Neural cell (in vitro differentiated cells): ENCODE data around the gene MPHOSPH9. TPM values are rescaled to one million over a fixed set of nuclear protein-coding genes. Genes with fewer than 3 reads are reported as not detected.

Experiments
- H2AFZ ChIP-seq: fragments of 200-600, 300-800 bp; sonication (generic), shearing (Covaris generic); 2 replicates; pipeline ENCODE4 v1.6.0; 2014; ENCODE audit warnings: low read depth, mild to moderate bottlenecking, antibody characterized with exemption, low read length, moderate library complexity
- H3F3A ChIP-seq: fragments of 200-600 bp; shearing (Covaris generic); 2 replicates; pipeline ENCODE4 v1.6.1; 2016; ENCODE audit warnings: mild to moderate bottlenecking, moderate library complexity, mixed read lengths, antibody characterized with exemption, low read length; ENCODE audit not compliant: insufficient read depth, poor library complexity, severe bottlenecking
- H3K27ac ChIP-seq: fragments of 200-600, 300-800 bp; sonication (generic), shearing (Covaris generic); 2 replicates; pipeline ENCODE4 v1.5.1; 2014; ENCODE audit warnings: mild to moderate bottlenecking, low read length, moderate library complexity
- H3K27me3 ChIP-seq: fragments of 300-800, 200-600 bp; sonication (generic), shearing (Covaris generic); 2 replicates; pipeline ENCODE4 v1.6.0; 2014; ENCODE audit warnings: mild to moderate bottlenecking, low read depth, low read length, moderate library complexity; ENCODE audit not compliant: insufficient read depth
- H3K36me3 ChIP-seq: fragments of 300-800, 200-600 bp; sonication (generic), shearing (Covaris generic); 2 replicates; pipeline ENCODE4 v1.5.1; 2014; ENCODE audit warnings: mild to moderate bottlenecking, antibody characterized with exemption, low read length, moderate library complexity; ENCODE audit not compliant: insufficient read depth
- H3K4me2 ChIP-seq: fragments of 300-800, 200-600 bp; sonication (generic), shearing (Covaris generic); 2 replicates; pipeline ENCODE4 v1.6.0; 2014; ENCODE audit warnings: mild to moderate bottlenecking, low read length
- H3K4me3 ChIP-seq: fragments of 300-800, 200-600 bp; sonication (generic), shearing (Covaris generic); 2 replicates; pipeline ENCODE4 v1.5.1; 2014; ENCODE audit warnings: mild to moderate bottlenecking, low read length, moderate library complexity
- H3K79me2 ChIP-seq: fragments of 200-600 bp; shearing (Covaris generic); replicated peaks from 2 replicates; pipeline ENCODE4 v1.6.0; 2014; ENCODE audit warnings: mild to moderate bottlenecking, low read length, moderate library complexity; ENCODE audit not compliant: insufficient read depth
- H3K9ac ChIP-seq: fragments of 300-800, 200-600 bp; sonication (generic), shearing (Covaris generic); 2 replicates; pipeline ENCODE4 v1.6.1; 2016; ENCODE audit warnings: mild to moderate bottlenecking, low read length, mixed read lengths
- H3K9me2 ChIP-seq: fragments of 200-600 bp; shearing (Covaris generic); 2 replicates; pipeline ENCODE4 v1.6.1; 2016; ENCODE audit warnings: mild to moderate bottlenecking, low read length, mixed read lengths; ENCODE audit not compliant: insufficient read depth
- H3K9me3 ChIP-seq: fragments of 200-600, 300-800 bp; sonication (generic), shearing (Covaris generic); 2 replicates; pipeline ENCODE4 v1.6.1; 2016; ENCODE audit warnings: mild to moderate bottlenecking, mixed run types, low read length, moderate library complexity, mixed read lengths
- H4K20me1 ChIP-seq: fragments of 200-600 bp; shearing (Covaris generic); 2 replicates; pipeline ENCODE4 v1.6.1; 2016; ENCODE audit warnings: mild to moderate bottlenecking, mixed run types; ENCODE audit not compliant: insufficient read depth
- EP300 ChIP-seq: fragments of 450-650 bp; conservative IDR thresholded peaks from 2 replicates; pipeline ENCODE4 v1.6.1; 2014; ENCODE audit warnings: antibody characterized with exemption, mild to moderate bottlenecking, moderate library complexity; ENCODE audit not compliant: poor library complexity, severe bottlenecking
- EZH2 ChIP-seq: fragments of 200-600, 300-800 bp; shearing (Covaris generic), sonication (generic); IDR thresholded peaks from 2 replicates; pipeline ENCODE4 v1.6.1; 2014; ENCODE audit warnings: antibody characterized with exemption, low read length, borderline replicate concordance, mild to moderate bottlenecking; ENCODE audit not compliant: insufficient read depth, poor library complexity, severe bottlenecking
- MXI1 ChIP-seq: fragments of 450-650 bp; conservative IDR thresholded peaks from 2 replicates; pipeline ENCODE4 v1.6.1; 2014; ENCODE audit warnings: antibody characterized with exemption, mild to moderate bottlenecking; ENCODE audit not compliant: poor library complexity, severe bottlenecking
- POLR2AphosphoS5 ChIP-seq: IDR thresholded peaks from 2 replicates; pipeline ENCODE4 v1.6.1; 2012
- RAD21 ChIP-seq: fragments of 450-650 bp; conservative IDR thresholded peaks from 2 replicates; pipeline ENCODE4 v1.6.1; 2014; ENCODE audit warnings: antibody characterized with exemption, mild to moderate bottlenecking, moderate library complexity
- SMC3 ChIP-seq: fragments of 450-650 bp; conservative IDR thresholded peaks from 2 replicates; pipeline ENCODE4 v1.6.1; 2014; ENCODE audit warnings: antibody characterized with exemption, mild to moderate bottlenecking, moderate library complexity; ENCODE audit not compliant: poor library complexity
- TAF1 ChIP-seq: IDR thresholded peaks from 2 replicates; pipeline ENCODE4 v1.6.1; 2012; ENCODE audit warnings: low read depth
- polyA plus RNA-seq: library from polyadenylated mRNA; depleted of rRNA; stranded (reverse); fragments of >200 nt; gene quantifications from 2 replicates; pipeline ENCODE4 v1.2.3, GENCODE V29; 2014
- TF ChIP-seq, protein P1 (sequence below): fragments of 450-650 bp; IDR thresholded peaks from 2 replicates; pipeline ENCODE4 v1.5.1; 2014; ENCODE audit warnings: antibody characterized with exemption, mild to moderate bottlenecking, moderate library complexity; ENCODE audit not compliant: poor library complexity, severe bottlenecking
- TF ChIP-seq, protein P2 (sequence below): IDR thresholded peaks from 2 replicates; pipeline ENCODE4 v1.6.1; 2012; ENCODE audit warnings: borderline replicate concordance

Gene MPHOSPH9
- polyA plus RNA-seq, 1 donor from 2014 or later, result 59.1 TPM

DNA sequence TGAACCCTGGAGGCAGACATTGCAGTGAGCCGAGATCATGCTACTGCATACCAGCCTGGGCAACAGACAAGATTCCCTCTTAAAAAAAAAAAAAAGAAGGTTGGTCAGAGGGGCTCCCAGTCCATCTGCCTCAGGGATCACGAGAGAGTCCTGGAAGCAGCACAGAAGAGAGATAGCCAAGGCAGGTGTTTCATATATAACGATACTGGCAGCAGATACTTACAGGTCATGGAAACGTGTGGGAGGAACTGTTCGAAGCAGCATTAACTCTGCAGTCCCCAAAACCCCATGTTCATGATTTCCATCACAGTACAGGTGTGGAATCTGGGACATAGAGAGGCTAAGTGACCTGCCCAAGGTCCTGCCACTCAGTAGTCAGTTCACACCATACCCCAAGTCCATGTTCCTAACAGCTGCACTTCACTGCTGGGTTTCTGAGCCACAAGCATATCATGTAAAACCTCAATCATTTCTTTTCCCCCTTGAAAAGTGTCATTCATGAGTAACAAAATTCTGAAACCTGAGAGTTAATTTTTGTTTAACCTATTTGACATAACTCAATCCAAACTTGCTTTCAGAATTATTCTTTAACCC is 22.0 kb upstream of the MPHOSPH9 start:
- H3K79me2 ChIP-seq, result no peaks in the 10 kb centered on the region

DNA sequence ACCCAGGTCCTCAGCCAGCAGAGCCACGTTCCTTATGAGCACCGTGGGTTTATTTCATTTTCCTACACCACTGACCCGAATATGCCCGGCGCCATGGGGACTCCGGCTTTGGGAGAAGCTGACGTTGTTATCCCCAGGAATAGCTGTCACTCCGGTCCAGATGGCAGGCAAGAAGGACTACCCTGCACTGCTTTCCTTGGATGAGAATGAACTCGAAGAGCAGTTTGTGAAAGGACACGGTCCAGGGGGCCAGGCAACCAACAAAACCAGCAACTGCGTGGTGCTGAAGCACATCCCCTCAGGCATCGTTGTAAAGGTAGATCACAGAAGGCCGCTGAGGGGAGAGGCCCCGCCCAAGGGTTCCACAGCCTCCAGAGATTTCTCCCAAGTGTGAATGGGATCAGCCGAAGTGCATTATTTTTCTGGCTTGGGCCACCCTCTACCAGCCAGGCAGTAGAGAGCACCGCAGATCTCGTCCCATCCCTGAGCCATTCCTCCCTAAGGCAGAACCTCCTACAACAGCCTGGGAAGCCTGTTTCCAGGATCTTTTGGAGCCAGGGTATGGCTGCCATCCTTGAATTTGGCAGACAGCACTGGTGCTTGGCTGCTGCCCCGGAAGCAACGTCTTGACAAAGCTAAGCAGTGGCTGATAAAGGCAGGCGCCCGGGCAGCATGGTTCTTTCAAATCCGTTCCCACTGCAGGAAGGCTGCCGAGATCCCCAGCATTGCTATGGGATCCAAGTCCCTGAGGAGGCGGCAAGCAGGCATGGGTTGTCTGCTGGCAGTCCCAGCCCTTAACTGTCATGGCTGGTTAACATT is 20.9 kb upstream of the MPHOSPH9 start:
- H3K79me2 ChIP-seq, result no peaks in the 10 kb centered on the region
- H3K4me3 ChIP-seq, result no peak overlapping the region

More for the DNA sequence above, 22.0 kb upstream of the MPHOSPH9 start:
- Histone ChIP-seq H3K27ac (no peak overlapping the region), H2AFZ (no peak overlapping the region), H3K36me3 (no peaks in the 10 kb centered on the region), H3K9me3 (no peaks in the 10 kb centered on the region), H3K4me2 (no peak overlapping the region), H3F3A (no peaks in the 10 kb centered on the region), H3K9me2 (no peaks in the 10 kb centered on the region), H3K27me3 (no peaks in the 10 kb centered on the region), H4K20me1 (no peaks in the 10 kb centered on the region), H3K4me3 (no peak overlapping the region), H3K9ac (no peak overlapping the region)
- TF ChIP-seq, protein P1, sequence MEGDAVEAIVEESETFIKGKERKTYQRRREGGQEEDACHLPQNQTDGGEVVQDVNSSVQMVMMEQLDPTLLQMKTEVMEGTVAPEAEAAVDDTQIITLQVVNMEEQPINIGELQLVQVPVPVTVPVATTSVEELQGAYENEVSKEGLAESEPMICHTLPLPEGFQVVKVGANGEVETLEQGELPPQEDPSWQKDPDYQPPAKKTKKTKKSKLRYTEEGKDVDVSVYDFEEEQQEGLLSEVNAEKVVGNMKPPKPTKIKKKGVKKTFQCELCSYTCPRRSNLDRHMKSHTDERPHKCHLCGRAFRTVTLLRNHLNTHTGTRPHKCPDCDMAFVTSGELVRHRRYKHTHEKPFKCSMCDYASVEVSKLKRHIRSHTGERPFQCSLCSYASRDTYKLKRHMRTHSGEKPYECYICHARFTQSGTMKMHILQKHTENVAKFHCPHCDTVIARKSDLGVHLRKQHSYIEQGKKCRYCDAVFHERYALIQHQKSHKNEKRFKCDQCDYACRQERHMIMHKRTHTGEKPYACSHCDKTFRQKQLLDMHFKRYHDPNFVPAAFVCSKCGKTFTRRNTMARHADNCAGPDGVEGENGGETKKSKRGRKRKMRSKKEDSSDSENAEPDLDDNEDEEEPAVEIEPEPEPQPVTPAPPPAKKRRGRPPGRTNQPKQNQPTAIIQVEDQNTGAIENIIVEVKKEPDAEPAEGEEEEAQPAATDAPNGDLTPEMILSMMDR, result no peak
- TF ChIP-seq SMC3, result no peak
- no peak for TF ChIP-seq EZH2
- TF ChIP-seq POLR2AphosphoS5, result no peak
- TF ChIP-seq TAF1, result no peak
- TF ChIP-seq RAD21, result no peak
- TF ChIP-seq, protein P2, sequence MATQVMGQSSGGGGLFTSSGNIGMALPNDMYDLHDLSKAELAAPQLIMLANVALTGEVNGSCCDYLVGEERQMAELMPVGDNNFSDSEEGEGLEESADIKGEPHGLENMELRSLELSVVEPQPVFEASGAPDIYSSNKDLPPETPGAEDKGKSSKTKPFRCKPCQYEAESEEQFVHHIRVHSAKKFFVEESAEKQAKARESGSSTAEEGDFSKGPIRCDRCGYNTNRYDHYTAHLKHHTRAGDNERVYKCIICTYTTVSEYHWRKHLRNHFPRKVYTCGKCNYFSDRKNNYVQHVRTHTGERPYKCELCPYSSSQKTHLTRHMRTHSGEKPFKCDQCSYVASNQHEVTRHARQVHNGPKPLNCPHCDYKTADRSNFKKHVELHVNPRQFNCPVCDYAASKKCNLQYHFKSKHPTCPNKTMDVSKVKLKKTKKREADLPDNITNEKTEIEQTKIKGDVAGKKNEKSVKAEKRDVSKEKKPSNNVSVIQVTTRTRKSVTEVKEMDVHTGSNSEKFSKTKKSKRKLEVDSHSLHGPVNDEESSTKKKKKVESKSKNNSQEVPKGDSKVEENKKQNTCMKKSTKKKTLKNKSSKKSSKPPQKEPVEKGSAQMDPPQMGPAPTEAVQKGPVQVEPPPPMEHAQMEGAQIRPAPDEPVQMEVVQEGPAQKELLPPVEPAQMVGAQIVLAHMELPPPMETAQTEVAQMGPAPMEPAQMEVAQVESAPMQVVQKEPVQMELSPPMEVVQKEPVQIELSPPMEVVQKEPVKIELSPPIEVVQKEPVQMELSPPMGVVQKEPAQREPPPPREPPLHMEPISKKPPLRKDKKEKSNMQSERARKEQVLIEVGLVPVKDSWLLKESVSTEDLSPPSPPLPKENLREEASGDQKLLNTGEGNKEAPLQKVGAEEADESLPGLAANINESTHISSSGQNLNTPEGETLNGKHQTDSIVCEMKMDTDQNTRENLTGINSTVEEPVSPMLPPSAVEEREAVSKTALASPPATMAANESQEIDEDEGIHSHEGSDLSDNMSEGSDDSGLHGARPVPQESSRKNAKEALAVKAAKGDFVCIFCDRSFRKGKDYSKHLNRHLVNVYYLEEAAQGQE, result no peak
- TF ChIP-seq EP300, result no peak
- TF ChIP-seq MXI1, result no peak

More for the DNA sequence above, 20.9 kb upstream of the MPHOSPH9 start:
- H3K9me3 ChIP-seq, result no peaks in the 10 kb centered on the region
- no peaks in the 10 kb centered on the region for H3K36me3 ChIP-seq
- no peaks in the 10 kb centered on the region for H3F3A ChIP-seq
- no peaks in the 10 kb centered on the region for H4K20me1 ChIP-seq
- H3K27ac ChIP-seq, result no peak overlapping the region
- no peak overlapping the region for H3K9ac ChIP-seq
- TF ChIP-seq TAF1, result no peak
- no peak for TF ChIP-seq RAD21
- TF ChIP-seq EZH2, result no peak
- TF ChIP-seq, protein P1, result no peak
- no peak for TF ChIP-seq SMC3
- TF ChIP-seq EP300, result no peak
- TF ChIP-seq MXI1, result no peak
- TF ChIP-seq, protein P2, result no peak
- no peak overlapping the region for H3K4me2 ChIP-seq
- no peaks in the 10 kb centered on the region for H3K27me3 ChIP-seq
- no peak overlapping the region for H2AFZ ChIP-seq
- no peaks in the 10 kb centered on the region for H3K9me2 ChIP-seq
